Neural crest cell (in vitro differentiated cells): ENCODE results near the gene AP3S2. TPM values are rescaled to one million over a fixed set of nuclear protein-coding genes. Genes with fewer than 3 reads are reported as not detected.

ENCODE experiments used
- DNase-seq: peaks from one replicate; pipeline ENCODE4 v3.0.0; 2021; ENCODE audit warnings: low read depth, mixed read lengths, low spot score
- H3K27ac Mint-ChIP-seq: one replicate; pipeline ENCODE4 v1.8.0; 2021; ENCODE audit warnings: mild to moderate bottlenecking, mixed read lengths; ENCODE audit not compliant: unreplicated experiment
- H3K27me3 Mint-ChIP-seq: 2 replicates; pipeline ENCODE4 v1.8.0; 2021; ENCODE audit warnings: low read depth, mild to moderate bottlenecking, mixed read lengths
- H3K36me3 Mint-ChIP-seq: 2 replicates; pipeline ENCODE4 v1.8.0; 2021; ENCODE audit warnings: low read depth, mild to moderate bottlenecking, mixed read lengths
- H3K4me1 Mint-ChIP-seq: 2 replicates; pipeline ENCODE4 v1.8.0; 2021; ENCODE audit warnings: mixed read lengths
- H3K4me3 Mint-ChIP-seq: one replicate; pipeline ENCODE4 v1.8.0; 2021; ENCODE audit warnings: mild to moderate bottlenecking, mixed read lengths
- H3K9me3 Mint-ChIP-seq: 2 replicates; pipeline ENCODE4 v1.8.0; 2021; ENCODE audit warnings: mixed read lengths
- CTCF ChIP-seq: fragments of 200-600 bp; sonication (generic); conservative IDR thresholded peaks from 2 replicates; pipeline ENCODE4 v1.5.0; 2021; ENCODE audit warnings: antibody characterized with exemption, mild to moderate bottlenecking
- total RNA-seq: library from RNA; stranded (reverse); gene quantifications from 2 replicates; pipeline ENCODE4 v1.2.1, GENCODE V29; 2021

Gene AP3S2
- total RNA-seq, 1 donor from 2014 or later = 31.6 TPM

GRCh38 chr15:89903015-89903857 is 9.4 kb upstream of the AP3S2 start:
- no peaks in the 10 kb centered on the region for H3K27me3 Mint-ChIP-seq
- no peak for TF ChIP-seq CTCF

GRCh38 chr15:89900849-89901248 is 7.1 kb upstream of the AP3S2 start:
- Mint-ChIP-seq H3K27ac (no peak overlapping the region), H3K4me3 (no peak overlapping the region), H3K9me3 (no peaks in the 10 kb centered on the region), H3K27me3 (no peaks in the 10 kb centered on the region), H3K4me1 (no peaks in the 10 kb centered on the region), H3K36me3 (peaks cover 4% of the 10 kb centered on the region)
- no peak for TF ChIP-seq CTCF
- no peak for DNase-seq

More at GRCh38 chr15:89903015-89903857, 9.4 kb upstream of the AP3S2 start:
- Mint-ChIP-seq H3K9me3 (no peaks in the 10 kb centered on the region), H3K4me3 (no peak overlapping the region), H3K36me3 (peaks cover 4% of the 10 kb centered on the region), H3K27ac (no peak overlapping the region), H3K4me1 (no peaks in the 10 kb centered on the region)
- no peak for DNase-seq

GRCh38 chr15:89899951-89900567 is 6.3 kb upstream of the AP3S2 start:
- H3K4me3 Mint-ChIP-seq = no peak overlapping the region
- TF ChIP-seq CTCF = no peak
- H3K27ac Mint-ChIP-seq = no peak overlapping the region
- no peak for DNase-seq
- no peaks in the 10 kb centered on the region for H3K9me3 Mint-ChIP-seq
- H3K27me3 Mint-ChIP-seq = no peaks in the 10 kb centered on the region
- H3K36me3 Mint-ChIP-seq = no peaks in the 10 kb centered on the region
- no peaks in the 10 kb centered on the region for H3K4me1 Mint-ChIP-seq

GRCh38 chr15:89899295-89899945 is 5.6 kb upstream of the AP3S2 start:
- H3K27ac Mint-ChIP-seq = no peak overlapping the region

More at GRCh38 chr15:89899295-89899945, 5.6 kb upstream of the AP3S2 start:
- TF ChIP-seq CTCF = no peak
- Mint-ChIP-seq H3K27me3 (no peaks in the 10 kb centered on the region), H3K36me3 (no peaks in the 10 kb centered on the region), H3K4me3 (no peak overlapping the region), H3K9me3 (no peaks in the 10 kb centered on the region), H3K4me1 (peaks cover 1% of the 10 kb centered on the region)
- no peak for DNase-seq
